HG03460 (cell line): Measurements from ENCODE around the gene ATP9A.
"Not testable (repeated sequence)": the region's sequence is repeated elsewhere in the genome, so short reads cannot be mapped to it uniquely, and the experiment has no call there.

Experiments used
- ATAC-seq: cut with Tn5 transposase; IDR thresholded peaks from one replicate; pipeline ENCODE4 v1.9.1; 2021; ENCODE audit not compliant: unreplicated experiment

Gene ATP9A

GRCh38 chr20:51753220-51753619 lies 15.0 kb downstream of the ATP9A start:
- not testable (repeated sequence) for ATAC-seq

DNA sequence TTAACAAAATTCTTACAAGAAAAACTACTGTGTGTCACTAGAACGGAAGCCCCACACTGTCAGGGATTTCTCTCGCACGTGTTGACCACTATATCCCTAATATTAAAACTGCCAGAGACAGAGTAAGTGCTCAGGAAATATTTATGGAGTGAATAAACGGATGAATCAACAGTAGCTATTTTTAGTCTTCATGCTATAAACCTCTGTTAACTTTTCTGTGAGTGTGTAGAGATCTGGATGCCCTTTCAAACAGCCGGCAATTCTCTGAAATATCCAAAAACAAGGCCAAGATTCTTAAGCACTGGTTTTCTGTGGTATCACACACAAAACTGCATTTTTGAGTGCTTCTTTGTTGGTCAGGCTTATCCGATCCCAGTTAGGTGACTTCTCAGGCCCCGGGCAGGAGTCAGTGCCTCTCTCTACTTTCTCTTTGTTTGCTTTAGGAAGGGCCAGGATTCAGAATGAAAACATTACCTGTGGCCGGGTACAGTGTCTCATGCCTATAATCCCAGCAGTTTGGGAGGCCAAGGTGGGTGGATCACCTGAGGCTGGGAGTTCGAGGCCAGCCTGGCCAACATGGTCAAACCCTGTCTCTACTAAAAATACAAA lies 15.7 kb downstream of the ATP9A start:
- no peak for ATAC-seq

GRCh38 chr20:51750770-51751388 lies 17.3 kb downstream of the ATP9A start:
- ATAC-seq: no peak

DNA sequence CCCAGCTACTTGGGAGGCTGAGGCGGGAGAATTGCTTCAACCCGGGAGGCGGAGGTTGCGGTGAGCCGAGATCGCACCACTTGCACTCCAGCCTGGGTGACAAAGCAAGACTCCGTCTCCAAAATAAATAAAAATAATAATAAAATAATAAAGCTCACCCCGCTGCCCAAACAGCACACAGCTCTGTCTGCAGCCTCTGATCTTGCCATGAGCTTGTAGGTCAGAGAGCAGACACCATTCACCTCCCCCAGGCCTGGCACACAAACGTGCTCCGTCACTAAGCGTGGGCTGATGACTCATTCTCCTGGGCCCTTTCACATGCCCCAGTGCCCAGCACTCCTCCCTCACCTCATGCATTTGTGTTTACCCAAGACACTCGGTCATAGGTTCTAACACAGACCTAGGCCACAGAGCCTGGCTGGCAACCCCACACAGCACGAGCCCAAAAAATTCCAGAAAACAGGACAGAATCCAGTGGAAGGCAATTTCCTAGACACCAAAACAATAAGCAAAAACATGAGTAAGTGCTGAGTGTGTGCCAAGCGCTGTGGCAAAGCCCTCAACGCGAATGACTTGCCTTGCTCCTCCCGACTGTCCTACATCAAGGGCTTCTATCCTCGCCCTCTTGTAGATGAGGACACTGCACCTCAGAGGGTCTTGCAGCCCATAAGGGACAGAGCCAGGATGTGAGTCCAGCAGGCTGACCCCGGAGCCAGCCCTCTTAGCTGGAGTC lies 18.0 kb downstream of the ATP9A start:
- no peak for ATAC-seq

DNA sequence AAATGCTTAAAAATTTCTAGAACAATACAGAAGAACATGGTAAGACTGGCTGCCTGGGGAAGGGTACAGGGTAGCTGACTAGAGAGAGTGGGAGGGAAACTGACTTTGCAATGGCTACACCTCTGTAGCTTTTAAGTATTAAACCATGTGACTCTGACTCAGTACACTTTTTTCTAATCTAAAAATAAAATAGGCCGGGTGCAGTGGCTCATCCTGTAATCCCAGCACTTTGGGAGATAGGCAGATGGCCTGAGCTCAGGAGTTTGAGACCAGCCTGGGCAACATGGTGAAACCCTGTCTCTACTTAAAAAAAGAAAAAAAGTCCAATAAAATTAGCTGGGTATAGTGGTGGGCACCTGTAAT lies 18.5 kb downstream of the ATP9A start:
- no peak for ATAC-seq

DNA sequence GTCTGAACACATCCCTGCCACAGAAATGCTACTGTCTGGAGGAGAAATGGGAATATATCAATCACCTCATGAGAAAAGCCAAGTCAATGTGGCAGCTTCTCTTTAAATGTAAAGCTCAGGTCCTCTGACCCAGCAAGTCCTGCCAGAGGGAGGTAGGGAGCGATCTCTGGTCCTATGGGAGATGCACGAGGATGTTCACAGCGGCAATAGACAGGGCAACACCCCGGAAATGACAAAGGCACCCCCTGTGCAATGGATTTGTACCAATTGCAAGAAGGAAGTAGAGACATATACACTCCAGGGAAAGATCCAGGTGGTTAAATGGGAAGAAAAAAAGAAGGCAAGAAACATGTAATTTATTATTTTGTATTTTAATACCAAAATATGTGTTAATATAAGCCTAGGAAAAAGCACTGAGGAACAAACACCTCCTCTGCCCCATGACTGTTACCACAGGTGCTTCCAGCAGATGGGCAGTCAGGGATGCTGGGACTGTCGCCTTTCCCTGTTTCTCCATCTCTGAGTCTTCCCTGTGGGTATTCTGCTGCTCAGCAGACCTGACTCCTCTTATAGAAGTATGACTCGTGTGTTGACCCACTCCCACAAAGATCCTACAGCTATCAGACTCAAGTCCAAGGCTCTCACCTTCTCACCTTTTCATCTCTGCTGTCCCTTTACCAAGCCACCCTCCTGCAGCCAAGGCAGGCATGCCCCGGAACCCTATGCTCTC lies 20.8 kb downstream of the ATP9A start:
- no peak for ATAC-seq

DNA sequence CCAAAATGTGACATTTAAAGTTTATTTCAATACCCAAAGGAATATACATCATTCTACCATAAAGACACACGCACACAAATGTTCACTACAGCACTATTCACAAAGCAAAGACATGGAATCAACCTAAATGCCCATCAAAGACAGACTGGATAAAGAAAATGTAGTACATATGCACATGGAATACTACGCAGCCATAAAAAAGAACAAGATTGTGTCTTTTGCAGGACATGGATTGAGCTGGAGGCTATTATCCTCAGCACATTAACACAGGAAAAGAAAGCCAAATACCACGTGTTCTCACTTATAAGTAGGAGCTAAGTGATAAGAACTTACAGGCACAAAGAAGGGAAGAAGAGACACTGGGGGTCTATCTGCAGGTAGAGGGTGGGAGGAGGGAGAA lies 22.4 kb downstream of the ATP9A start:
- ATAC-seq: no peak

GRCh38 chr20:51740838-51741237 lies 27.4 kb downstream of the ATP9A start:
- no peak for ATAC-seq

- ATAC-seq: not testable (repeated sequence)
These were observed 27.9 kb downstream of the ATP9A start for GRCh38 chr20:51740308-51740707.

GRCh38 chr20:51739722-51740249 lies 28.4 kb downstream of the ATP9A start:
- ATAC-seq: no peak

DNA sequence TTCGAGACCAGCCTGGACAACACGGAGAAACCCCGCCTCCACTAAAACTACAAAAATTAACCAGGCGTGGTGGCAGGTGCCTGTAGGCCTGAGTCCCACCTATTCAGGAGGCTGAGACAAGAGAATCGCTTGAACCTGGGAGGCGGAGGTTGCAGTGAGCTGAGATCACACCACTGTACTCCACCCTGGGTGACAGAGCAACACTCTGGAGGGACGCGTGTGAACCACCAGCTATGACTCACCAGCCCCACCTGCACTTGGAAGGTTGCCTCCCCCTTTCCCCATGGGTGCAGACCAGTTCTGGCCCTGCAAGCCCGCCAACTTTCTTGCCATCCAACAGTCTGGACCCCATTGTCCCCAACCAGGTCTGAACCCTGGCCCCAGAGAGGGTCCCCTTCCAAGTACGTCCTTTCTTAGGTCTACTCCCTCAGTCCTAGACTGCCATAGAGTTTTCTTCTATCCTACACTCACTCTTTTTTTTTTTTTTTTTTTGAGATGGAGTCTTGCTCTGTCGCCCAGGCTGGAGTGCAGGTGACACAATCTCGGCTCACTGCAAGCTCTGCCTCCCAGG lies 29.2 kb downstream of the ATP9A start:
- no peak for ATAC-seq

- ATAC-seq: not testable (repeated sequence)
These were observed 29.9 kb downstream of the ATP9A start for GRCh38 chr20:51738261-51738660.

- no peak for ATAC-seq
These were observed 31.2 kb downstream of the ATP9A start for GRCh38 chr20:51736947-51737346.

- ATAC-seq: no peak
These were observed 32.2 kb downstream of the ATP9A start for GRCh38 chr20:51735728-51736600.

DNA sequence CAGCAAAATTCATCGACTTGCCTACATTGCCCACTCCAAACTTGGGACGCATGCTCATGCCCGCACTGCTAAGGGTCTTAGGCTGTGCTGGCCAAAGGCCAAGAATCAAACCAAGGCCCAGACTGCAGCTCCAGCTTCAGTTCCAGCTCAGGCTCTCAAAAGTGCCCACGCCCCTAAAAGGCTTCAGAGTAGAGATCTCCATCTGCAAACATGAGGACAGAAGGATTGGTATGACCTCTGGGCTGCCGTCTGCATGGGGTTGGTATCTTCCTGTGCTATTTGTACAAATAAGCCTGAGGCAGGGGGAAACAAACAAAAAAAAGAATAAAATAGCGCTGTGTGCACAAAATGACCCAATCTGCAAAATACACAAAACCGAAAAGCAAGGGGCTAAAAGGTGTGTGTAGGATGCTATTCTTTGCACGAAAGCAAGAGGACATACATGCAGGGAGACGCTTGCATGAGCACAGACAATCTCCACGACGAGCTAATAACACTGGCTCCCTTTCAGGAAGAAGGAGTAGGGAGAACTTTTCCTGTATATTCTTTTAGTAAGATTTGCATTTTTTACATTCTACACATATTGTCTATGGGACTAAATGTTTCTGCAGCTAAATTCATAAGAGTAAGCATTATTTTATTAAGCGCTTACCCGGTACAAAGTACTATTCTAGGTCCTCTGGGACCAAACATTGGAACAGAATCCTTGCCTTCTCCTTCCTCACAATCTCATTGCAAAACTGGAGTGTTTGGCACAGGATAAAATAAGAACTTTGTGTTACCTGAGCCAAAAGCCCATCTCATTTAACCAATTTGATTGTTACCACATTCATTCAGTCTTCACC lies 33.1 kb downstream of the ATP9A start:
- ATAC-seq: no peak

DNA sequence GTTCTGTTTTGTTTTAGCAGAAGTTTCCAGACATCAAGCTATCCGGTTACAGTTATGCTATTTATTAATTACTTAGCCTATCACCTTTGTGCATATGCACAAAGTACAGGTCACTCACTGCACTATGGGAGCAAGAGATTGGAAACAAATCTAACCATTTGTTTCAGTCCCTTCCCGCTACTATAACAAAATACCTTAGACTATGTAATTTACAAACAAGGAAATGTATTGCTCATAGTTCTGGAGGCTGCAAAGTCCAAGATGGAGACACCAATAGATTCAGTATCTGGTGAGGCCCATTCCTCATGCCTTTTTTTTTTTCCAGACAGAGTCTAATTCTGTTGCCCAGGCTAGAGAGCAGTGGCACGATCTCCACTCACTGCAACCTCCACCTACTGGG lies 35.1 kb downstream of the ATP9A start:
- no peak for ATAC-seq

- ATAC-seq: no peak
These were observed 35.9 kb downstream of the ATP9A start for GRCh38 chr20:51732096-51732791.

- no peak for ATAC-seq
These were observed 36.5 kb downstream of the ATP9A start for GRCh38 chr20:51731731-51732095.

DNA sequence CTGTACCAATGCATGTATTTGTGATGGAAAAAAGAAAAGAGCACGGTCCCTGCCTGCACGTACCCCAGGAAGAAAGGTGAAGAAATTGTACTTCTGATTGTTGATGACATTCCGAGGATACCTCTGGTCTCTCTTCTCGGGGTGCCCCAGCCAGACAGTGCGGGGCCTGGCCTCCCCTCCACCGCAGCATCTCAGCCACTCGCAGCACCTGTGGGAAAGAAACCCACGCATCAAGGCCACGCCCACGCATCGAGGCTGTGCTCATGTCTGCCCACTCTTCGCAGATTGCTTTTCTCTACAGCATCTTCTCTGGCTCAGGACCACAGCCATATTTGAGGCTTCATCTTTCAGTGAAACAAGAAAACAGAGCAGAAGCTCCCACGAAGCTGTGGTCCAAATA lies 38.4 kb downstream of the ATP9A start:
- no peak for ATAC-seq
